HepG2 (cell line): Measurements from ENCODE around the gene AP5B1. TPM values are rescaled to one million over a fixed set of nuclear protein-coding genes. Genes with fewer than 3 reads are reported as not detected.

Source experiments
- ARID2 ChIP-seq: sonication (generic); formaldehyde crosslinking; IDR thresholded peaks from 2 replicates; pipeline ENCODE4 v1.8.1; 2022; ENCODE audit warnings: mild to moderate bottlenecking, missing genetic modification reagents, borderline replicate concordance
- HOXA3 ChIP-seq: sonication (generic); formaldehyde crosslinking; IDR thresholded peaks from 2 replicates; pipeline ENCODE4 v1.5.0; 2020; ENCODE audit warnings: missing genetic modification reagents
- KAT7 ChIP-seq: IDR thresholded peaks from 2 replicates; pipeline ENCODE4 v1.6.1; 2018; ENCODE audit warnings: borderline replicate concordance, missing compliant biosample characterization
- MAZ ChIP-seq, 2 experiments: sonication (generic) in 1 of 2; formaldehyde crosslinking in 1 of 2; IDR thresholded peaks; 2 replicates each; pipeline versions ENCODE4 v1.5.0 to v1.6.1; 2012 to 2020; ENCODE audit warnings: low read depth in 2 of 2, mild to moderate bottlenecking in 2 of 2, borderline replicate concordance in 1 of 2, improper control_type of control experiment in 1 of 2, low read length in 1 of 2, missing genetic modification reagents in 1 of 2, moderate library complexity in 1 of 2
- MZF1 ChIP-seq: sonication (generic); formaldehyde crosslinking; IDR thresholded peaks from 2 replicates; pipeline ENCODE4 v1.8.1; 2023; ENCODE audit warnings: mild to moderate bottlenecking, missing genetic modification reagents, borderline replicate concordance
- NONO ChIP-seq, 2 experiments: fragments of 450-650 bp in 1 of 2; sonication (generic) in 1 of 2; formaldehyde crosslinking in 1 of 2; IDR thresholded peaks in 1 of 2; conservative IDR thresholded peaks in 1 of 2; 2 replicates each; pipeline versions ENCODE4 v1.6.1 to v1.8.0; 2017 to 2022; ENCODE audit warnings: mild to moderate bottlenecking in 1 of 2, missing genetic modification reagents in 1 of 2, moderate library complexity in 1 of 2
- PAF1 ChIP-seq: IDR thresholded peaks from 2 replicates; pipeline ENCODE4 v1.6.1; 2016; ENCODE audit warnings: missing genetic modification reagents, missing compliant biosample characterization
- SMAD1 ChIP-seq: sonication (generic); formaldehyde crosslinking; IDR thresholded peaks from 2 replicates; pipeline ENCODE4 v1.4.0; 2020; ENCODE audit warnings: missing genetic modification reagents, low read depth, mild to moderate bottlenecking, borderline replicate concordance
- ZNF354B ChIP-seq: sonication (generic); formaldehyde crosslinking; IDR thresholded peaks from 2 replicates; pipeline ENCODE4 v1.8.0; 2022; ENCODE audit warnings: mild to moderate bottlenecking, missing genetic modification reagents
- ZNF780A ChIP-seq: sonication (generic); formaldehyde crosslinking; IDR thresholded peaks from 2 replicates; pipeline ENCODE4 v1.8.0; 2022; ENCODE audit warnings: mild to moderate bottlenecking, missing genetic modification reagents, moderate library complexity
- polyA plus RNA-seq, 8 experiments: library from polyadenylated mRNA; depleted of rRNA in 3 of 8; stranded (reverse) in 7 of 8; unstranded in 1 of 8; fragments of >200 nt; fragmentation: Illumina TruSeq in 4 of 8; extraction: Trizol in 4 of 8; gene quantifications; 2 replicates each; pipeline versions ENCODE4 v1.2.1 to v1.2.3, GENCODE V29; 2011 to 2016; ENCODE audit warnings: low read depth in 4 of 8, missing spikeins in 1 of 8, mixed read lengths in 1 of 8; ENCODE audit not compliant: insufficient read depth in 1 of 8
- total RNA-seq, 5 experiments: library from RNA; depleted of rRNA; stranded (reverse); fragments of >200 nt; fragmentation: Illumina TruSeq; extraction: Trizol; gene quantifications; 2 replicates each; pipeline ENCODE4 v1.2.3, GENCODE V29; 2016; ENCODE audit warnings: low read depth in 1 of 5
- TF ChIP-seq, protein P1 (sequence below): sonication (generic); formaldehyde crosslinking; conservative IDR thresholded peaks from 2 replicates; pipeline ENCODE4 v1.4.0; 2020; ENCODE audit warnings: missing genetic modification reagents
- TF ChIP-seq, protein P2 (sequence below): sonication (generic); formaldehyde crosslinking; IDR thresholded peaks from 2 replicates; pipeline ENCODE4 v1.8.1; 2022; ENCODE audit warnings: low read depth, mild to moderate bottlenecking, missing genetic modification reagents

AP5B1 gene
- total and polyA plus RNA-seq, 2 of the 13 experiments (the other 11 are each of a cell fraction or from before 2014, with no cell fraction given), result 1.7 to 4.4 TPM

DNA sequence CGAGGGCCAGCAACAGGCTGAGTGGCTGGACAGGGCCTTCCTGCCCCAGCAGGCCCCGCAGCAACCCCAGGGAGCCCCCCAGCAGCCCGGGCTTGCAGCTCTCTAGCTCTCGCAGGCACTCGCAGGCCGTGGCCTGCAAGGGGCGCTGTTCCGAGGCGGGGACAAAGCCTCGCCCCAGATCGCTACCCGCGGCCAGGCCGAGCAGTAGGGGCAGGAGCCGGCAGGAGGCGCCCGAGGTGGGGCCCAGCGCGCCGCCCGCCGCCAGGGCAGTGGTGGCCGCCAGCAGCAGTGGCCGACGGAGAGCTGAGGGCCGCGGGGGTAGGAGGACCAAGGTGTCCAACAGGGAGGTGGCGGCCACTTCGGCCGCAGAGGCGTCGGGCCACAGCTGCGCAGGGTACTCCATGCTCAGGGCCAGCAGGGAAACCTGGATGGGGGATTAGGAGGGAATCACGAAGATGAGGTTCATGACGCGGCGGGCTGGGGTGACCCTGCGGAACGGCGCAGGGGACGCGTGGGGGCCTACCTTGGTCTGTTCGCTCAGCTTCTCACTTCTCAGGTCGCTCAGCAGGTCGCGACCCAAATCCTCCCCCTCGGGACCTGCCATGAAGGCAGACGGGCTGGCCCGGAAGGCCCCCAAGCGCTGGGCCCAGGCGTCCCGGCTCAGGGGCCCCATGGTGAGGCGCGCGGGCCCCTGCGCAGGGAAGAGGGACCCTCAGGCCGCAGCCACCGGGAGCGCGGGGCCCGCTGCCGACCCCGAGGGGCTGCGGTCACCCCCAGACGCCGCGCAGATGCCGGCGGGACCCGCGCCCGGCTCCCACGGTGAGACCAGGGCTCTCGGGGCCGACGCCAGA, 632 bp downstream of the AP5B1 start (continued):
- 0 out of 2 replicates have a peak, but pooled peaks have one; percentile 67 for TF ChIP-seq SMAD1 (CRISPR knock-in tag)
- 0 out of 2 replicates have a peak, but pooled peaks have one; percentile 17 for TF ChIP-seq ZNF354B (CRISPR knock-in tag)
- TF ChIP-seq PAF1 (CRISPR knock-in tag), result no peak
- no peak for TF ChIP-seq MZF1
- TF ChIP-seq, protein P1, sequence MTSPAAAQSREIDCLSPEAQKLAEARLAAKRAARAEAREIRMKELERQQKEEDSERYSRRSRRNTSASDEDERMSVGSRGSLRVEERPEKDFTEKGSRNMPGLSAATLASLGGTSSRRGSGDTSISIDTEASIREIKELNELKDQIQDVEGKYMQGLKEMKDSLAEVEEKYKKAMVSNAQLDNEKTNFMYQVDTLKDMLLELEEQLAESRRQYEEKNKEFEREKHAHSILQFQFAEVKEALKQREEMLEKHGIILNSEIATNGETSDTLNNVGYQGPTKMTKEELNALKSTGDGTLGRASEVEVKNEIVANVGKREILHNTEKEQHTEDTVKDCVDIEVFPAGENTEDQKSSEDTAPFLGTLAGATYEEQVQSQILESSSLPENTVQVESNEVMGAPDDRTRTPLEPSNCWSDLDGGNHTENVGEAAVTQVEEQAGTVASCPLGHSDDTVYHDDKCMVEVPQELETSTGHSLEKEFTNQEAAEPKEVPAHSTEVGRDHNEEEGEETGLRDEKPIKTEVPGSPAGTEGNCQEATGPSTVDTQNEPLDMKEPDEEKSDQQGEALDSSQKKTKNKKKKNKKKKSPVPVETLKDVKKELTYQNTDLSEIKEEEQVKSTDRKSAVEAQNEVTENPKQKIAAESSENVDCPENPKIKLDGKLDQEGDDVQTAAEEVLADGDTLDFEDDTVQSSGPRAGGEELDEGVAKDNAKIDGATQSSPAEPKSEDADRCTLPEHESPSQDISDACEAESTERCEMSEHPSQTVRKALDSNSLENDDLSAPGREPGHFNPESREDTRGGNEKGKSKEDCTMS (CRISPR knock-in tag), result no peak
- no peak; the same call in 1 of the 2 replicates for TF ChIP-seq ARID2 (CRISPR knock-in tag)
- TF ChIP-seq, protein P2, sequence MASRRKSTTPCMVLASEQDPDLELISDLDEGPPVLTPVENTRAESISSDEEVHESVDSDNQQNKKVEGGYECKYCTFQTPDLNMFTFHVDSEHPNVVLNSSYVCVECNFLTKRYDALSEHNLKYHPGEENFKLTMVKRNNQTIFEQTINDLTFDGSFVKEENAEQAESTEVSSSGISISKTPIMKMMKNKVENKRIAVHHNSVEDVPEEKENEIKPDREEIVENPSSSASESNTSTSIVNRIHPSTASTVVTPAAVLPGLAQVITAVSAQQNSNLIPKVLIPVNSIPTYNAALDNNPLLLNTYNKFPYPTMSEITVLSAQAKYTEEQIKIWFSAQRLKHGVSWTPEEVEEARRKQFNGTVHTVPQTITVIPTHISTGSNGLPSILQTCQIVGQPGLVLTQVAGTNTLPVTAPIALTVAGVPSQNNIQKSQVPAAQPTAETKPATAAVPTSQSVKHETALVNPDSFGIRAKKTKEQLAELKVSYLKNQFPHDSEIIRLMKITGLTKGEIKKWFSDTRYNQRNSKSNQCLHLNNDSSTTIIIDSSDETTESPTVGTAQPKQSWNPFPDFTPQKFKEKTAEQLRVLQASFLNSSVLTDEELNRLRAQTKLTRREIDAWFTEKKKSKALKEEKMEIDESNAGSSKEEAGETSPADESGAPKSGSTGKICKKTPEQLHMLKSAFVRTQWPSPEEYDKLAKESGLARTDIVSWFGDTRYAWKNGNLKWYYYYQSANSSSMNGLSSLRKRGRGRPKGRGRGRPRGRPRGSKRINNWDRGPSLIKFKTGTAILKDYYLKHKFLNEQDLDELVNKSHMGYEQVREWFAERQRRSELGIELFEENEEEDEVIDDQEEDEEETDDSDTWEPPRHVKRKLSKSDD (CRISPR knock-in tag), result 0 out of 2 replicates have a peak, but pooled peaks have one; percentile 23
- TF ChIP-seq NONO (IDR thresholded peaks at IDR 0.05), result no peak
- peak; percentile 69 for TF ChIP-seq NONO (CRISPR knock-in tag; conservative IDR thresholded peaks at IDR 0.05)
- TF ChIP-seq KAT7, result 0 out of 2 replicates have a peak, but pooled peaks have one; percentile 34
- 0 out of 2 replicates have a peak, but pooled peaks have one; percentile 55 for TF ChIP-seq ZNF780A (CRISPR knock-in tag)
- peak; percentile 74; the same call in 1 of the 2 replicates for TF ChIP-seq HOXA3 (CRISPR knock-in tag)
- 0 out of 2 replicates have a peak, but pooled peaks have one; percentile 41 for TF ChIP-seq MAZ (IDR thresholded peaks at IDR 0.05; ENCODE audit: borderline replicate concordance, low read depth, low read length)
- TF ChIP-seq MAZ (CRISPR knock-in tag; IDR thresholded peaks at IDR 0.05; ENCODE audit: low read depth), result peak; percentile 54
